ENCODE data around the gene GOLM1.

GOLM1 gene

DNA sequence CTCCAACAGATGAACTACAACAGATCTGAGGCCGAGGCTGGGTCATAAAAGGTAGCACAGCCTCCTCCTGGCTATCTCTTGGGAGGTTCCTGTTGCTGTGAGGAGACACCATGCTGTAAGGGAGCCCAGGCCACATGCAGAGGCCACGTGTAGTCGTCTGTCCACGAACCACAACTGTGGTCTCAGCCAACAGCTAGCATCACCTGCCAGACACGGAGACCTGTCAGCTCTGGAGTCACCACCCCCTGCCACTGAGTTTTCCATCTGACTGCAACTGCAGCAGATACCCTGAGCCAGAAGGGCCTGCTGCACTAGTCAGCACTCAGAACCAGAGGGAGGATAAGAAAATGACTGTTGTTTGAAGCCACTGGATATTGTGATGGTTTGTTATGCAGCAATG lies 12.7 kb upstream of the GOLM1 start:
- TF ChIP-seq, protein P1, sequence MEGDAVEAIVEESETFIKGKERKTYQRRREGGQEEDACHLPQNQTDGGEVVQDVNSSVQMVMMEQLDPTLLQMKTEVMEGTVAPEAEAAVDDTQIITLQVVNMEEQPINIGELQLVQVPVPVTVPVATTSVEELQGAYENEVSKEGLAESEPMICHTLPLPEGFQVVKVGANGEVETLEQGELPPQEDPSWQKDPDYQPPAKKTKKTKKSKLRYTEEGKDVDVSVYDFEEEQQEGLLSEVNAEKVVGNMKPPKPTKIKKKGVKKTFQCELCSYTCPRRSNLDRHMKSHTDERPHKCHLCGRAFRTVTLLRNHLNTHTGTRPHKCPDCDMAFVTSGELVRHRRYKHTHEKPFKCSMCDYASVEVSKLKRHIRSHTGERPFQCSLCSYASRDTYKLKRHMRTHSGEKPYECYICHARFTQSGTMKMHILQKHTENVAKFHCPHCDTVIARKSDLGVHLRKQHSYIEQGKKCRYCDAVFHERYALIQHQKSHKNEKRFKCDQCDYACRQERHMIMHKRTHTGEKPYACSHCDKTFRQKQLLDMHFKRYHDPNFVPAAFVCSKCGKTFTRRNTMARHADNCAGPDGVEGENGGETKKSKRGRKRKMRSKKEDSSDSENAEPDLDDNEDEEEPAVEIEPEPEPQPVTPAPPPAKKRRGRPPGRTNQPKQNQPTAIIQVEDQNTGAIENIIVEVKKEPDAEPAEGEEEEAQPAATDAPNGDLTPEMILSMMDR (IDR thresholded peaks at IDR 0.05; ENCODE audit: control extremely low read depth, extremely low read depth, low read depth, missing control alignments), result no peak

GRCh38 chr9:86102626-86103025 lies 3.3 kb upstream of the GOLM1 start:
- POLR2A ChIA-PET, result no interaction called here
- CTCF ChIA-PET, result interaction anchor here (1.4 kb wide), 1 partner anchor 19 kb away, joined by 4 read pairs; no protein-coding TSS in a partner anchor
- DNase-seq (ENCODE audit: extremely low spot score), result no peak
- TF ChIP-seq, protein P1 (IDR thresholded peaks at IDR 0.05; ENCODE audit: control extremely low read depth, extremely low read depth, low read depth, missing control alignments), result no peak

More for the DNA sequence above, 12.7 kb upstream of the GOLM1 start:
- no peak for DNase-seq (ENCODE audit: extremely low spot score)
- ChIA-PET CTCF (interaction anchor here (1.1 kb wide), 1 partner anchor 90 kb away, joined by 3 read pairs; no protein-coding TSS in a partner anchor), POLR2A (interaction anchor here (0.7 kb wide), 1 partner anchor 170 kb away, joined by 4 read pairs; the partner anchor contains the start of gene ISCA1)

DNA sequence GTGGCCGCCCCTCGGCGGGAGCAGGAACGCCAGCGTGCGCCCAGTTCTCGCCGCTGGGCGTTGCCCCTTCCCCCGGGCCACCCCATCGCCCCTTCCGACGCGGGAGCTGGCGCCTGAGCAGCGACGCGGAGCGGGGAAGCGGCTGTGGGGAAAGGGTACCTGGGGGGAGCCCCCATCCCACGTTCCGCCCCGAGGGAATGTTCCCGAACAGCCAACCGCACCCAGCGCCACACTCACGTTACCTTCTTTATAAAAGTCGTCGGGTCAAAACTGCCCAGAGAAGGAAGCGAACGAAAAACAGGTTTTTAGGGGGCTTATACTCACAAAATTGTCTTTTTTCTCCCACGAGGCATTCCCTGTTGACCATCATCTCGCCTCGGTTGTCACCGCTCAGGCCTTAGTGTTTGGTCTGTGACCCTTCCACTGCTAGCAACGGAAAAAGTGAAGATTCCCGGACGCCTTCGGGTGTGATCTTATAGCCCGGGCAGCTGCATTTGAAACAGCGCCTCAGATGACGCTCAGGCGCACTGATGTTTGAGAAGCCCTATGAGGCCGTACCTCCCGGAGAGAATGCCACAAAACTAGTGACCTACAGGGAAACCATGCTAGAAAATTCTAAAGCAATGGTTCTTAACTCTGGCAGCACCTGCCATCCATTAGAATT lies 475 bp upstream of the GOLM1 start:
- peak; percentile 27 for DNase-seq (ENCODE audit: extremely low spot score)
- ChIA-PET POLR2A (no interaction called here), CTCF (interaction anchor here (0.8 to 1.5 kb wide), 6 partner anchors 10 to 199 kb away, joined by 3 to 5 read pairs (median 3); no protein-coding TSS in a partner anchor)
- TF ChIP-seq, protein P1 (IDR thresholded peaks at IDR 0.05; ENCODE audit: control extremely low read depth, extremely low read depth, low read depth, missing control alignments), result peak; percentile 5

GRCh38 chr9:86097510-86098224 lies 1.7 kb downstream of the GOLM1 start:
- CTCF ChIA-PET, result interaction anchor here (0.9 to 1.7 kb wide), 5 partner anchors 14 to 488 kb away, joined by 3 to 6 read pairs (median 4); no protein-coding TSS in a partner anchor
- TF ChIP-seq, protein P1 (IDR thresholded peaks at IDR 0.05; ENCODE audit: control extremely low read depth, extremely low read depth, low read depth, missing control alignments), result no peak
- POLR2A ChIA-PET, result no interaction called here
- no peak for DNase-seq (ENCODE audit: extremely low spot score)

- ChIA-PET POLR2A (no interaction called here), CTCF (interaction anchor here (1.4 kb wide), 1 partner anchor 13 kb away, joined by 4 read pairs; no protein-coding TSS in a partner anchor)
Observed at GRCh38 chr9:86096386-86096785, 3.0 kb downstream of the GOLM1 start.

More at GRCh38 chr9:86096386-86096785, 3.0 kb downstream of the GOLM1 start:
- TF ChIP-seq, protein P1 (IDR thresholded peaks at IDR 0.05; ENCODE audit: control extremely low read depth, extremely low read depth, low read depth, missing control alignments), result no peak
- no peak for DNase-seq (ENCODE audit: extremely low spot score)

All from GM10248 (cell line).